OCI-LY1 (cell line): Measurements from ENCODE around the gene TBC1D4.

Experiments
- H2AFZ ChIP-seq: fragments of 200-600 bp; sonication (generic), shearing (Covaris generic); 2 replicates; pipeline ENCODE4 v1.6.0; 2014; ENCODE audit warnings: antibody characterized with exemption, mild to moderate bottlenecking, low read length
- H3F3A ChIP-seq: fragments of 200-600 bp; sonication (generic), shearing (Covaris generic); 2 replicates; pipeline ENCODE4 v1.6.0; 2014; ENCODE audit warnings: mild to moderate bottlenecking, antibody characterized with exemption, low read length, moderate library complexity; ENCODE audit not compliant: insufficient read depth
- H3K27ac ChIP-seq: fragments of 200-600 bp; sonication (generic); 2 replicates; pipeline ENCODE4 v1.5.1; 2014; ENCODE audit warnings: low read length, mixed run types, mild to moderate bottlenecking, low read depth; ENCODE audit not compliant: poor library complexity, severe bottlenecking
- H3K27me3 ChIP-seq: fragments of 200-600 bp; sonication (generic); 2 replicates; pipeline ENCODE4 v1.6.0; 2014; ENCODE audit warnings: antibody characterized with exemption, mild to moderate bottlenecking, low read length, moderate library complexity; ENCODE audit not compliant: insufficient read depth
- H3K36me3 ChIP-seq: fragments of 200-600 bp; sonication (generic); 2 replicates; pipeline ENCODE4 v1.6.1; 2014; ENCODE audit warnings: mild to moderate bottlenecking, antibody characterized with exemption, low read length, moderate library complexity, mixed read lengths; ENCODE audit not compliant: insufficient read depth
- H3K4me1 ChIP-seq: fragments of 200-600 bp; sonication (generic); 2 replicates; pipeline ENCODE4 v1.5.1; 2014; ENCODE audit warnings: mild to moderate bottlenecking, low read length, moderate library complexity; ENCODE audit not compliant: insufficient read depth, severe bottlenecking
- H3K4me2 ChIP-seq: fragments of 200-600 bp; sonication (generic), shearing (Covaris generic); 2 replicates; pipeline ENCODE4 v1.6.1; 2014; ENCODE audit warnings: low read length
- H3K4me3 ChIP-seq: fragments of 200-600 bp; sonication (generic); 2 replicates; pipeline ENCODE4 v1.5.1; 2014; ENCODE audit warnings: low read length, low read depth, mild to moderate bottlenecking, mixed read lengths; ENCODE audit not compliant: poor library complexity, severe bottlenecking
- H3K79me2 ChIP-seq: fragments of 200-600 bp; shearing (Covaris generic); 2 replicates; pipeline ENCODE4 v1.6.1; 2016; ENCODE audit warnings: mixed run types, low read length, mixed read lengths; ENCODE audit not compliant: insufficient read depth
- H3K9ac ChIP-seq: fragments of 200-600 bp; sonication (generic), shearing (Covaris generic); 2 replicates; pipeline ENCODE4 v1.6.1; 2014; ENCODE audit warnings: mild to moderate bottlenecking, low read length, mixed read lengths
- H3K9me2 ChIP-seq: fragments of 200-600 bp; sonication (generic), shearing (Covaris generic); 2 replicates; pipeline ENCODE4 v1.6.1; 2014; ENCODE audit warnings: low read depth, mild to moderate bottlenecking, low read length, mixed read lengths
- H3K9me3 ChIP-seq: fragments of 200-600 bp; shearing (Covaris generic); 2 replicates; pipeline ENCODE4 v1.6.1; 2014; ENCODE audit warnings: low read length, mixed read lengths
- H4K20me1 ChIP-seq: fragments of 200-600 bp; sonication (generic), shearing (Covaris generic); 2 replicates; pipeline ENCODE4 v1.6.0; 2016; ENCODE audit warnings: mild to moderate bottlenecking, low read length; ENCODE audit not compliant: insufficient read depth
- EZH2 ChIP-seq: fragments of 200-600 bp; sonication (generic), shearing (Covaris generic); IDR thresholded peaks from 2 replicates; pipeline ENCODE4 v1.8.0; 2017; ENCODE audit warnings: borderline replicate concordance, mixed run types, mild to moderate bottlenecking, antibody characterized with exemption, low read length, moderate library complexity, mixed read lengths
- TF ChIP-seq, protein P1 (sequence below): fragments of 200-600 bp; sonication (generic), shearing (Covaris generic); IDR thresholded peaks from 2 replicates; pipeline ENCODE4 v1.5.1; 2017; ENCODE audit warnings: mild to moderate bottlenecking, antibody characterized with exemption, low read length, moderate library complexity, mixed read lengths

Gene TBC1D4

DNA sequence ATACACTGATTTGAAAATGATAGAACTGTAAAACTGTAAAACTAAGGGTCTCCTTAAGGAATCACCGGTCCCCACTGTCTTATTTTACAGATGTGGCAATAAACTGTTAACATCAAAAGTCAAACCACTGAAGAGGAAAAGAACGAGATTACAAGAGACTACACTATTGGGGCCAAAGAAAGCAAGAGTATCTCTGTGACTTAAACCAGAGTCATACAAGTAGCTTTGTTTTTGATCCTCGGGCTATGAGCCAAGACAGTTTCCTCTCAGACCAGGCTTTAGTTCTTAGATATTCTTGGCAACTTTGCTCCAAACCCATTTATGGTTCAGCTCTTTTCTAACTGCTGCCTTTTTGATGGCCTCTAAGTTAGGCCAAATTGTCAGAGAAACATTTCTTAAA, 113.8 kb downstream of the TBC1D4 start:
- no peak overlapping the region for H3K4me2 ChIP-seq
- H3K27me3 ChIP-seq = no peaks in the 10 kb centered on the region; the same call in 1 of the 2 replicates
- H3K79me2 ChIP-seq = no peaks in the 10 kb centered on the region
- TF ChIP-seq, protein P1, sequence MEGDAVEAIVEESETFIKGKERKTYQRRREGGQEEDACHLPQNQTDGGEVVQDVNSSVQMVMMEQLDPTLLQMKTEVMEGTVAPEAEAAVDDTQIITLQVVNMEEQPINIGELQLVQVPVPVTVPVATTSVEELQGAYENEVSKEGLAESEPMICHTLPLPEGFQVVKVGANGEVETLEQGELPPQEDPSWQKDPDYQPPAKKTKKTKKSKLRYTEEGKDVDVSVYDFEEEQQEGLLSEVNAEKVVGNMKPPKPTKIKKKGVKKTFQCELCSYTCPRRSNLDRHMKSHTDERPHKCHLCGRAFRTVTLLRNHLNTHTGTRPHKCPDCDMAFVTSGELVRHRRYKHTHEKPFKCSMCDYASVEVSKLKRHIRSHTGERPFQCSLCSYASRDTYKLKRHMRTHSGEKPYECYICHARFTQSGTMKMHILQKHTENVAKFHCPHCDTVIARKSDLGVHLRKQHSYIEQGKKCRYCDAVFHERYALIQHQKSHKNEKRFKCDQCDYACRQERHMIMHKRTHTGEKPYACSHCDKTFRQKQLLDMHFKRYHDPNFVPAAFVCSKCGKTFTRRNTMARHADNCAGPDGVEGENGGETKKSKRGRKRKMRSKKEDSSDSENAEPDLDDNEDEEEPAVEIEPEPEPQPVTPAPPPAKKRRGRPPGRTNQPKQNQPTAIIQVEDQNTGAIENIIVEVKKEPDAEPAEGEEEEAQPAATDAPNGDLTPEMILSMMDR = no peak
- TF ChIP-seq EZH2 = no peak
- H3K9ac ChIP-seq = no peak overlapping the region
- no peaks in the 10 kb centered on the region for H3K36me3 ChIP-seq
- no peaks in the 10 kb centered on the region for H4K20me1 ChIP-seq
- H3K9me3 ChIP-seq = no peaks in the 10 kb centered on the region
- H3K4me1 ChIP-seq = no peaks in the 10 kb centered on the region
- H3K9me2 ChIP-seq = no peaks in the 10 kb centered on the region
- H3K27ac ChIP-seq = no peak overlapping the region
- no peaks in the 10 kb centered on the region for H3F3A ChIP-seq
- H3K4me3 ChIP-seq = no peak overlapping the region
- H2AFZ ChIP-seq = no peak overlapping the region

GRCh38 chr13:75366380-75367280, 115.3 kb downstream of the TBC1D4 start:
- no peaks in the 10 kb centered on the region; the same call in 1 of the 2 replicates for H3K27me3 ChIP-seq
- H3F3A ChIP-seq = no peaks in the 10 kb centered on the region
- H3K27ac ChIP-seq = no peak overlapping the region
- no peak for TF ChIP-seq EZH2
- TF ChIP-seq, protein P1 = no peak; the same call in 1 of the 2 replicates
- no peaks in the 10 kb centered on the region for H3K4me1 ChIP-seq
- H3K4me3 ChIP-seq = no peak overlapping the region
- no peaks in the 10 kb centered on the region for H3K9me2 ChIP-seq
- no peaks in the 10 kb centered on the region for H4K20me1 ChIP-seq
- H3K36me3 ChIP-seq = no peaks in the 10 kb centered on the region
- no peaks in the 10 kb centered on the region for H3K9me3 ChIP-seq
- no peak overlapping the region for H3K9ac ChIP-seq
- H3K79me2 ChIP-seq = no peaks in the 10 kb centered on the region
- H2AFZ ChIP-seq = no peak overlapping the region
- H3K4me2 ChIP-seq = no peak overlapping the region

- Histone ChIP-seq H3K27me3 (no peaks in the 10 kb centered on the region; the same call in 1 of the 2 replicates), H3K4me2 (no peak overlapping the region)
Observed at GRCh38 chr13:75365724-75366173, 116.2 kb downstream of the TBC1D4 start.

More at GRCh38 chr13:75365724-75366173, 116.2 kb downstream of the TBC1D4 start:
- H3K36me3 ChIP-seq = no peaks in the 10 kb centered on the region
- no peak overlapping the region for H3K27ac ChIP-seq
- H2AFZ ChIP-seq = no peak overlapping the region
- H3K9me2 ChIP-seq = no peaks in the 10 kb centered on the region
- H4K20me1 ChIP-seq = no peaks in the 10 kb centered on the region
- no peaks in the 10 kb centered on the region for H3K4me1 ChIP-seq
- H3K9ac ChIP-seq = no peak overlapping the region
- no peaks in the 10 kb centered on the region for H3F3A ChIP-seq
- H3K79me2 ChIP-seq = no peaks in the 10 kb centered on the region
- H3K9me3 ChIP-seq = no peaks in the 10 kb centered on the region
- TF ChIP-seq, protein P1 = no peak
- TF ChIP-seq EZH2 = no peak
- H3K4me3 ChIP-seq = no peak overlapping the region
